ENCODE measurements around the gene ADAMTSL1.

GRCh38 chr9:18890372-18890771, 416.4 kb downstream of the ADAMTSL1 start:
- no peak for TF ChIP-seq CTCF (conservative IDR thresholded peaks at IDR 0.05; ENCODE audit: low read length)
- TF ChIP-seq EZH2phosphoT487 (IDR thresholded peaks at IDR 0.05; ENCODE audit: borderline replicate concordance): no peak
